ENCODE data around the gene OSBPL9. TPM values are rescaled to one million over a fixed set of nuclear protein-coding genes. Genes with fewer than 3 reads are reported as not detected.
A peak's percentile ranks its signal among the peaks of the same experiment; 100 is the strongest.

Gene OSBPL9
- total and polyA plus RNA-seq, 2 donors (not counting 1 experiment from before 2014, with no cell fraction given): 23.1 to 59.6 TPM

DNA sequence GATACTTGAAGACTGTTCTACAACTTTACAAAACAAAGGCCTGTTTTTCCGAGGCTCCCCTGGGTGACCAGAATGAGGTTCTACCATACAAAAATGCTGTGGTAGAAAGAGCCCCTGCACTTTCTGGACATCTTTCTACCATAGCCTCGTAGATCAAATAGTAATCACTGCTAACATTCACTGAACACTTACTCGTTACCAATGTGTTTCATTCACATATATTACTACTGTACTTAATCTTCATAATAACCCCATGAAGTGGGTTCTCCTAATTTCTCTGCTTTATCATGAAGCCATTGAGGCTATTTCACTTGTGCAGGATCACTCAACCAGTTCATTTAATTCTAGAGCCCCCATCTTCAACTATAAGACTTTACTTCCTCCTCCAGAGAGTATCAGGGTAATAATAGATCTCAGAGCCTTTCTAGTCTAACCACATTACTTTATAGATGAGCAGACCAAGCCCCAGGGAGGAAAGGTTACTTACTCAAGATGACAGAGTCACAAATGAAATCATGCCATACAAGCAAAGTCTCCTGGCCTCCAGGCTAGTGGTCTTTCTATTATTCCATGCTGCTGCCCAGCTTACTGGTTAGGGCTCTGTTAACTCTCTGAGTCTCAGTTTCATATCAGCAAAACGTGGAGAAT, 46.7 kb upstream of the OSBPL9 start:
- peak overlapping the region; percentile 90 for H3K27ac Mint-ChIP-seq
- ChIA-PET CTCF (interaction anchor here (0.9 to 1.5 kb wide), 6 partner anchors 35 to 202 kb away, joined by 3 to 15 read pairs (median 3); partner anchors contain the start of gene EPS15), POLR2A (interaction anchor here (0.6 kb wide), 1 partner anchor 157 kb away, joined by 5 read pairs; no protein-coding TSS in a partner anchor)
- H3K9ac ChIP-seq (ENCODE audit: low read length): peak overlapping the region; percentile 35
- H3K4me3 ChIP-seq (ENCODE audit: control extremely low read depth in 1 of 5, extremely low read depth in 1 of 5, insufficient read depth in 1 of 5, low read depth in 2 of 5, low read length in 4 of 5): peak overlapping the region in 4 of 5 experiments; percentile 10 to 49 (median 40)
- intact Hi-C loops (cut with micrococcal nuclease): loop anchor here (1.0 kb wide), 1 partner anchor 8 kb away; no protein-coding TSS in a partner anchor
- H3K4me1 Mint-ChIP-seq: peaks cover 61% of the 10 kb centered on the region
- H3K9me3 Mint-ChIP-seq (ENCODE audit: insufficient read depth): no peaks in the 10 kb centered on the region
- peaks cover 44 to 47% of the 10 kb centered on the region in 2 donors for H3K4me1 ChIP-seq (ENCODE audit: control insufficient read depth in 2 of 2, insufficient read depth in 2 of 2, low read length in 2 of 2)
- peak overlapping the region; percentile 35 for H2AFZ ChIP-seq (ENCODE audit: insufficient read depth, low read depth, low read length, poor library complexity, severe bottlenecking)
- TF ChIP-seq, protein P1, sequence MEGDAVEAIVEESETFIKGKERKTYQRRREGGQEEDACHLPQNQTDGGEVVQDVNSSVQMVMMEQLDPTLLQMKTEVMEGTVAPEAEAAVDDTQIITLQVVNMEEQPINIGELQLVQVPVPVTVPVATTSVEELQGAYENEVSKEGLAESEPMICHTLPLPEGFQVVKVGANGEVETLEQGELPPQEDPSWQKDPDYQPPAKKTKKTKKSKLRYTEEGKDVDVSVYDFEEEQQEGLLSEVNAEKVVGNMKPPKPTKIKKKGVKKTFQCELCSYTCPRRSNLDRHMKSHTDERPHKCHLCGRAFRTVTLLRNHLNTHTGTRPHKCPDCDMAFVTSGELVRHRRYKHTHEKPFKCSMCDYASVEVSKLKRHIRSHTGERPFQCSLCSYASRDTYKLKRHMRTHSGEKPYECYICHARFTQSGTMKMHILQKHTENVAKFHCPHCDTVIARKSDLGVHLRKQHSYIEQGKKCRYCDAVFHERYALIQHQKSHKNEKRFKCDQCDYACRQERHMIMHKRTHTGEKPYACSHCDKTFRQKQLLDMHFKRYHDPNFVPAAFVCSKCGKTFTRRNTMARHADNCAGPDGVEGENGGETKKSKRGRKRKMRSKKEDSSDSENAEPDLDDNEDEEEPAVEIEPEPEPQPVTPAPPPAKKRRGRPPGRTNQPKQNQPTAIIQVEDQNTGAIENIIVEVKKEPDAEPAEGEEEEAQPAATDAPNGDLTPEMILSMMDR (IDR thresholded peaks at IDR 0.05): no peak
- TF ChIP-seq EZH2 (IDR thresholded peaks at IDR 0.05; ENCODE audit: borderline replicate concordance, insufficient read depth, low read depth, low read length, poor library complexity, severe bottlenecking): no peak
- DNase-seq (peak; percentile 53), ATAC-seq (ENCODE audit: low read depth) (peak; percentile 70)
- H3K36me3 ChIP-seq (replicated peaks in 1 of 2; ENCODE audit: control extremely low read depth in 1 of 2, control insufficient read depth in 1 of 2, extremely low read depth in 1 of 2, insufficient read depth in 2 of 2, low read length in 1 of 2): no peaks in the 10 kb centered on the region
- peak overlapping the region; percentile 82 for H3K4me3 Mint-ChIP-seq
- H3K27ac ChIP-seq (ENCODE audit: low read length in 2 of 2): peak overlapping the region; percentile 52 to 84
- H3K4me2 ChIP-seq (replicated peaks; ENCODE audit: low read depth, low read length, poor library complexity, severe bottlenecking): peak overlapping the region; percentile 70
- H4K20me1 ChIP-seq (ENCODE audit: control insufficient read depth, insufficient read depth, low read length, poor library complexity, severe bottlenecking): no peaks in the 10 kb centered on the region
- no peaks in the 10 kb centered on the region for H3K27me3 Mint-ChIP-seq
- H3K79me2 ChIP-seq (ENCODE audit: control insufficient read depth, insufficient read depth, low read length): no peaks in the 10 kb centered on the region
- H3K27me3 ChIP-seq (replicated peaks in 1 of 4; ENCODE audit: control extremely low read depth in 1 of 4, control insufficient read depth in 3 of 4, insufficient read depth in 4 of 4, low read length in 3 of 4): no peaks in the 10 kb centered on the region
- WGBS (ENCODE audit: insufficient coverage): 27% methylated on average over 3 of the region's 4 CpGs
- no peaks in the 10 kb centered on the region for H3K9me3 ChIP-seq (ENCODE audit: control extremely low read depth in 1 of 3, control insufficient read depth in 2 of 3, insufficient read depth in 1 of 3, low read length in 2 of 3)

DNA sequence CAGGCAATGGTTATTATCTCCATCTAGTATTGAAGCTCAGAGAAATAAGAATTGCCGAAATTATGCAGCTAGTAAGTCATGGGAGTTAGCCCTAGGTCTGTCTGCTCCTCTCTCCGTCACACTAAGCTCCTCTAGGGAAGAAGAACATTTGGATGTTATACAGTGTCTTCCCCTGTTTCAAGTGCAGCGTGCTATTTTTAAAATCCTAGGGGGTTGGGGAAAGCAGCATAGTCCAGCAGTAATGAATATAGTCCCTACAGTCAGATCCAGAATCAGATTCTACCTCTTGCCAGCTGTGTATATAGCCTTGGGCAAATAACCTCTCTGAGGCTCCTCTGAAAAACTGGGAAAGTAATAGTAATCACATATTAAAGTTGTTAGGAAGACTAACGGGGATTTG, 44.5 kb upstream of the OSBPL9 start:
- Histone ChIP-seq H2AFZ (ENCODE audit: insufficient read depth, low read depth, low read length, poor library complexity, severe bottlenecking) (no peak overlapping the region), H3K36me3 (replicated peaks in 1 of 2; ENCODE audit: control extremely low read depth in 1 of 2, control insufficient read depth in 1 of 2, extremely low read depth in 1 of 2, insufficient read depth in 2 of 2, low read length in 1 of 2) (no peaks in the 10 kb centered on the region), H3K4me3 (ENCODE audit: control extremely low read depth in 1 of 5, extremely low read depth in 1 of 5, insufficient read depth in 1 of 5, low read depth in 2 of 5, low read length in 4 of 5) (no peak overlapping the region), H3K9ac (ENCODE audit: low read length) (no peak overlapping the region), H3K4me2 (replicated peaks; ENCODE audit: low read depth, low read length, poor library complexity, severe bottlenecking) (no peak overlapping the region), H3K4me1 (ENCODE audit: control insufficient read depth in 2 of 2, insufficient read depth in 2 of 2, low read length in 2 of 2) (peaks cover 62 to 67% of the 10 kb centered on the region in 2 donors), H3K9me3 (ENCODE audit: control extremely low read depth in 1 of 3, control insufficient read depth in 2 of 3, insufficient read depth in 1 of 3, low read length in 2 of 3) (peaks cover 2 to 5% (median 2%) of the 10 kb centered on the region in 3 donors), H3K27ac (ENCODE audit: low read length in 2 of 2) (no peak overlapping the region), H4K20me1 (ENCODE audit: control insufficient read depth, insufficient read depth, low read length, poor library complexity, severe bottlenecking) (no peaks in the 10 kb centered on the region), H3K27me3 (replicated peaks in 1 of 4; ENCODE audit: control extremely low read depth in 1 of 4, control insufficient read depth in 3 of 4, insufficient read depth in 4 of 4, low read length in 3 of 4) (no peaks in the 10 kb centered on the region), H3K79me2 (ENCODE audit: control insufficient read depth, insufficient read depth, low read length) (no peaks in the 10 kb centered on the region)
- intact Hi-C loops (cut with micrococcal nuclease): no loop called here
- TF ChIP-seq EZH2 (IDR thresholded peaks at IDR 0.05; ENCODE audit: borderline replicate concordance, insufficient read depth, low read depth, low read length, poor library complexity, severe bottlenecking): no peak
- TF ChIP-seq, protein P1 (IDR thresholded peaks at IDR 0.05): no peak
- ChIA-PET POLR2A (interaction anchor here (0.5 kb wide), 1 partner anchor 160 kb away, joined by 3 read pairs; no protein-coding TSS in a partner anchor), CTCF (interaction anchor here (2.0 kb wide), 1 partner anchor 197 kb away, joined by 5 read pairs; no protein-coding TSS in a partner anchor)
- Mint-ChIP-seq H3K9me3 (ENCODE audit: insufficient read depth) (no peaks in the 10 kb centered on the region), H3K27ac (peak overlapping the region; percentile 33), H3K4me1 (peaks cover 78% of the 10 kb centered on the region), H3K4me3 (peak overlapping the region; percentile 16), H3K27me3 (no peaks in the 10 kb centered on the region)
- no CpG with 5 or more reads among the region's 4 CpGs for WGBS (ENCODE audit: insufficient coverage)
- DNase-seq (no peak), ATAC-seq (ENCODE audit: low read depth) (no peak)

Data from B cell (primary cell).